Mammary microvascular endothelial cell (primary cell): Measurements from ENCODE around the gene SI. TPM values are rescaled to one million over a fixed set of nuclear protein-coding genes. Genes with fewer than 3 reads are reported as not detected.

Experiments used
- total RNA-seq: library from RNA; depleted of rRNA; stranded (reverse); fragments of >200 nt; gene quantifications from 2 replicates; pipeline ENCODE4 v1.2.3, GENCODE V29; 2015

Gene SI
- not detected in 2 replicates for total RNA-seq

GRCh38 chr3:165078293-165078692 lies at the start of gene SI:
Gene SI, minus strand, starts transcription at chr3:165078496. Its CDS starts 2,484 bp downstream, at chr3:165076012.

Other genes starting within 250 kb of the SI start
- not detected in 2 replicates for gene SLITRK3, start 117.9 kb upstream of the SI start, total RNA-seq